ENCODE measurements around the gene SV2C. TPM values are rescaled to one million over a fixed set of nuclear protein-coding genes. Genes with fewer than 3 reads are reported as not detected.

Gene SV2C
- polyA plus RNA-seq, 3 donors: 0.06 to 0.10 (median 0.07) TPM

DNA sequence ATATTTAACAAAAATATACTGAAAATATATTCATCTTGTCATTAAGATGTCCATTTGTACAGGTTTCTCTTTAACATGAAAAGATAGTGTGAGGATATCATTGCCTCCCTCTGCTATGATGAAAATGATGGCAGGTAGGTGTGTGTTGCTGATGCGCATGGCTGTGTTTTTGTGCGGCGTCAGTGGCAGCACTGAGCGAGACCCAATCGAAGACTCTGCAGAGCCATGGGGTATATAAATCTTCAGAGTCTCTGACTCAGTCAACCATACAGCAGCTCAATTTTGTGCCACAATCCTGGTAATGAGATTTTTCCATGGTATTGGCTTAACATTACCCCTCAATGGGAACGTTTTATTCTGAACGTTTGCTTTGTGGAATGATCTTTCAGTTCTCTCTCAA lies 166.4 kb downstream of the SV2C start:
- no peak for DNase-seq (ENCODE audit: low read depth in 3 of 3, low spot score in 2 of 3)

GRCh38 chr5:76250463-76250862 lies 167.3 kb downstream of the SV2C start:
- no peak for DNase-seq (ENCODE audit: low read depth in 3 of 3, low spot score in 2 of 3)

GRCh38 chr5:76251656-76252055 lies 168.5 kb downstream of the SV2C start:
- no peak for DNase-seq (ENCODE audit: low read depth in 3 of 3, low spot score in 2 of 3)

GRCh38 chr5:76252437-76252836 lies 169.3 kb downstream of the SV2C start:
- DNase-seq (ENCODE audit: low read depth in 3 of 3, low spot score in 2 of 3): no peak

GRCh38 chr5:76256116-76256889 lies 173.1 kb downstream of the SV2C start:
- DNase-seq (ENCODE audit: low read depth in 3 of 3, low spot score in 2 of 3): peak in 2 of 3 donors; percentile 39 to 56

GRCh38 chr5:76257225-76257833 lies 174.1 kb downstream of the SV2C start:
- DNase-seq (ENCODE audit: low read depth in 3 of 3, low spot score in 2 of 3): no peak

DNA sequence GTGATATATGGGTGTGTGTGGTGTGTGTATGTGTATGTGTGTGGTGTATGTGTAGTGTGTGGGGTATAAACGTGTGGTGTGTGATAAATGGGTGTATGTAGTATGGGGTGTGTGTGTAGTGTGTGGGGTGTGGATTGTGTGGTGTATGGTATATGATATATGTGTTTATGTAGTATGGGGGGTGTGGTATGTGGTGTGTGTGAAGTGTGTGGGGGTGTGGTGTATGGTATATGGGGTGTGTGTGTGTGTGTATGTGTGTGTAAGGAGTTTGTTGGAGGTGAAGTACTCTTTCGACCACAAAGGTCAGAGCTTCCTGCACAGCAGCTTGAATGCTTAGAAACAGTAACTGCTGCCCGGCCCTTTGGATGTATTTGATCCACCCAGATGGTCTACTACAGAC lies 174.7 kb downstream of the SV2C start:
- DNase-seq (ENCODE audit: low read depth in 3 of 3, low spot score in 2 of 3): no peak

GRCh38 chr5:76264681-76265080 lies 181.5 kb downstream of the SV2C start:
- DNase-seq (ENCODE audit: low read depth in 3 of 3, low spot score in 2 of 3): no peak

GRCh38 chr5:76269259-76269931 lies 186.2 kb downstream of the SV2C start:
- no peak for DNase-seq (ENCODE audit: low read depth in 3 of 3, low spot score in 2 of 3)

DNA sequence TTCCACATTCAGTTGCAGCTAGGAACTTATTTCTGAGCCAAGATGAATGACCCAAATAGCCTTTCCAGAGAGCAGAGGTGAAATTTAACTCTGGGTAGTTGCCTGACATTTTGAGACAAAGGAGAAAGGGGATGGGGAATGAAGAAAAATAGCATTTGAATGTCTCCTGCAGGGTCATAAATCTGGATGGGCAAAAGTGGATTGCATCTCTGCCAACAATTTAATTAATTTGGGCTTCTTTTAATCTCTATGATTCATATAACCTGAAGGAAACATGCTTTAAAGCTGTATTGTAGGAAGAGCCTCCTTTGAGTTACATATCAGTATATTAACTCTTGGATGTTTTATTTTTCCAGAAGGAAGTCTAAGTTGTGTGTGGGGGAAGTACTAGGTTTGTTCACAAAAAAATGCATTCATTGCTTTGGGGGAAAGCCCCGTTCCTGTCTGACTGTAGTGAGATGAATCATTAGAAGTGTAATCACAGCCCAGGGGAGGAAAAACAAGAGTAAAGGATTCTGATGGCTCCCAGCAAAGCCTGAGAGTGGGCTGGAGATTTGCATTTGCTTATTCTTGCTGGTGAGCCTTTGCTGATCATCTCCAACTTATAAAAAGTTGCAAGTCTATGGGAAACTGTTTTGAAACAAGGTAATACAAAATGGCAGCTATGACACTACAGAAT lies 186.9 kb downstream of the SV2C start:
- no peak for DNase-seq (ENCODE audit: low read depth in 3 of 3, low spot score in 2 of 3)

DNA sequence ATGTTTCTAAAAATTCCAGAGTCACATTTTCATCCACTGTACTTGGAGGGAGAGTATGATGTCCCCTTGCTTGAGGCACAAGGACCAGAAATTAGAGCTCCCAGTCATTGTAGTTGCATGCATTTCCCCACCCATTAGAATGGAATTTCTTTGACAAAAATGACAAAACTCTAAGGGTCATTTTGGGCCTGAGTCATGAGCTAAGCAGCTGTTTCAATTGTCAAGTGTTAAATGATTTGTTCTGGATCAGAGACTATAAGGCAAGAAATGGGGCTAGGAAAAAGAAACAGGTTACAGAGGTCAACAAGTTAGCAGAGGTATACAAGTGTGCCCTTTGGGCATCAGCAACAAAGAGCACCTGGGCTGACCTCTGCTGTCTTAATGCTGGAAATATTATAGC lies 188.7 kb downstream of the SV2C start:
- DNase-seq (ENCODE audit: low read depth in 3 of 3, low spot score in 2 of 3): no peak

DNA sequence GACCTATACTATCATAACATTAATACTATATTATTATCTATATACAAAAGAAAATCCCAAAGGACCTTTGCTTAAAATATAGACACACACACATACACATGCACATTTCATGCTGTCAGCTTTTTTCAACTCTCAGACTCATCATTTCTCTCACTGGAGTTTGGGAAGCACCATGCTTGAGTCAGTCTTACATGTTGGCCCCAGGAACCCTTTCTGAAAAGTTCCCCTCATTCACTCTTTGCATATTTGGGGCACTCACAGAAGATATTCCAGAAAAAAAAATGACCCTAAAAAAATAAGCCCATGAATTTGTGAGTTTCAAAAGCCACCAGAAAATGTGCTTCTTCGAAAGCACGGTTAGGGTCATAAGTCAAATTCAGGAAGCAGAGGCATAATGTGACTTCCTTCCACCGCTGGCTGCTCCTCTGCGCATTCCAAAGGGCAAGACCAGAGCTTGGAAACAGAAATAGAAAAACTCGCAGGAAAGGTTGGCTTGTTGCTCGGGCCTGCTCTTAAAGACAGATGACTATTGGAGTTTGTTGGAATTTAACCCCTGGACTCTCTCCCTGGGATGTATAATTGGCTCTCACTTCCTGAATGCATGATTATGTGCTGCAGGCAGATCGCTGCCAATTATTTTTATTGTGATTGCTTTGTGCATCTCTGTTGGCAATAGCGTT lies 190.2 kb downstream of the SV2C start:
- no peak for DNase-seq (ENCODE audit: low read depth in 3 of 3, low spot score in 2 of 3)

- DNase-seq (ENCODE audit: low read depth in 3 of 3, low spot score in 2 of 3): no peak
Measured at GRCh38 chr5:76274571-76274970, 191.4 kb downstream of the SV2C start.

DNA sequence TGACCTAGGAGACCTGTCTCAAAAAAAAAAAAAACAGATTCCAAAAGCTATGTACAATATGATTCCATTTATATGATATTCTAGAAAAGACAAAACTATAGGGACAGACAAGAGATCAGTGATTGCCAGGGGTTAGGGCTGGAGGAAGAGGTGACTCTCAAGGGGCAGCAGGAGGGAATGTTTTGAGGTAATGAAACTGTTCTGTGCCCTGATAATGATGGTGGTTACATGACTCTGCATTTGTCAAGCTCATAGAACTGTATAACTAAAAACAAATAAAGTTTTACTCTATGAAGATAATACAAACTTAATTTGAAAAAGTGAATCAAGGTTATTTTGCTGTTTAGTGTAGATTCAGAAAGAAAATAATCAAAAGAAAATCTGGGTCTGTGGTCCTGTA lies 194.6 kb downstream of the SV2C start:
- no peak for DNase-seq (ENCODE audit: low read depth in 3 of 3, low spot score in 2 of 3)

DNA sequence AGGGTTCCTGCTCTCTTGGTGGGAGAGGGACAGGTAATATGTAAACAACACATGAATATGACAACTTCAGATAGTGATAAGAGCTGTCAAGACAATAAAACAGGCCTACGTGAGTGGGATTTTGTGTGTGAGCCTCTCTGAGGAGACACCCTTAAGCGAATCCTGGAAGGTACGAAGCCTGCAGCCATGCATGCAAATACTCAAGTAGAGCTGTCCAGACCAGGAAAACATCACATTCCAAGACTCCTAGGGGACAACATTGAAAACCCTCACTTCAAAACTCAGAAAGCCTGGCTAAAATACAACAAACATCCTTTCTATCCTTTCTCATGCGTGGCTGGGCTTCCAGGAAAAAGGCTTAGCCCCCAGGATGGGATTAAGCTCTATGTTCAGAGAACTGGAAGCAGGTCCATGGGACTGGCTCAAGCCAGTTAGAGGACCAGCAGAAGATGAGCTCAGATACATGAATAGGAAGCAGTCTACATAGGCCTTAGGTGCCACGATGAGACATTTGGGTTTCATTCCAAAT lies 195.1 kb downstream of the SV2C start:
- DNase-seq (ENCODE audit: low read depth in 3 of 3, low spot score in 2 of 3): no peak

DNA sequence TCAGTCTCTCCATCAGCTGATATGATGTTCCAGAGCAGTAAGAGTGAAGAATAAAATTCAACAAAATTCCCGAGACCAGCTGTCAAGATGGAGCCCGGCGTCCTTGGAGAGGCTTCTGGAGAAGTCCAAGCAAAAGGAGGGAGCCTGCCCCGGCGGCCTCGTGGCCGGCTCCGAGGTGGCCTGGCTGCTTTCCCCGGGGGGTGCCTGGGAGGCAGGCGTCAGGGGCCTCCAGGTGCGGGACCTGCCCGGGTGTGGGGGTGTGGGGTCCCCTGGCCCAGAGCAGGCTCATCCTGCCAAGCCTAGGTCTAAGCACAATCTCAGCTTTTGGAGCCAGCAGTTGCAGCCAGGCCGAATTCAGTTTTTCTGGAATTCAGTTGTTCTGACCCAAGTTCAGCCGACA lies 197.3 kb downstream of the SV2C start:
- DNase-seq (ENCODE audit: low read depth in 3 of 3, low spot score in 2 of 3): no peak

DNA sequence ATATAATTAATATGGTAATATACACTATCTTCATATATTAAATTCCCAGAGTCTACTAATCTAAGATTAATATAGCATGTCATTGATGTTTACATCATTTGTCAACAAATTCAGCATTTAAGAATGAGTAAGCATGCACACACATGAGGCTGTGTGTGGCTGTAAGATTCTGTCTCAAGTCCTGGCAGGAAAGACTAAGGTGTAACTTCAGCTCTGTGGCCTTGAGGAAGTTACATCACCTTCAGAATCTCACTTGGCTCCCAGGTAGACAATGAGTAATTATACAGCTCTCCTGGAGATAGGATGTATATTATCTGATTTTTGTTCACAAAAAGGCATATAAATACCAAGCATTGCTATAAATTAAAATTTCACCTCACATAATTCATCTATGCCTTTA lies 200.5 kb downstream of the SV2C start:
- no peak for DNase-seq (ENCODE audit: low read depth in 3 of 3, low spot score in 2 of 3)

DNA sequence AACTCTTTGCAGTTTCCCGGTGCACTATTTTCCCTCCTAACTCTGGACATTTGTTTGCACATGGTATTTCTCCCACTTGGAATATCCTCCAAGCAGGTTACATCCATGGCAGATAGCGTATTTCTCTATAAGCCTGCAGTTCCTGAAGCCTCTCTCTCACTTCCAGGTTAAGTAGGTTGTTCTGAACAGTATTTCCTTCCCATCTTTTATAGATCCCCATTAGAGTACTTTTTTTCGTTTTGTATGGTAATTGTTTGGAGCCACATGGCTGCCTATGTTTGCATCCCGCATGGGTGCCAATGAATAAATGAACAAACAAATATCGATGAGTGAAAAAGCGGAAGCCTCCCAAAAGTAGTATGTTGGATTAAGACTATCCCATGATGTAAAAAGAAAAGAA lies 206.5 kb downstream of the SV2C start:
- no peak for DNase-seq (ENCODE audit: low read depth in 3 of 3, low spot score in 2 of 3)

GRCh38 chr5:76290321-76290757 lies 207.2 kb downstream of the SV2C start:
- no peak for DNase-seq (ENCODE audit: low read depth in 3 of 3, low spot score in 2 of 3)

- DNase-seq (ENCODE audit: low read depth in 3 of 3, low spot score in 2 of 3): peak in 1 of 3 donors; percentile 24
Measured at GRCh38 chr5:76291305-76292077, 208.3 kb downstream of the SV2C start.

Data from right renal cortex interstitium (tissue), 3 donors.